ENCODE measurements around the gene ARID2. TPM values are rescaled to one million over a fixed set of nuclear protein-coding genes. Genes with fewer than 3 reads are reported as not detected.

Gene ARID2
- total and polyA plus RNA-seq, 8 donors = 29.2 to 42.6 (median 34.1) TPM

DNA sequence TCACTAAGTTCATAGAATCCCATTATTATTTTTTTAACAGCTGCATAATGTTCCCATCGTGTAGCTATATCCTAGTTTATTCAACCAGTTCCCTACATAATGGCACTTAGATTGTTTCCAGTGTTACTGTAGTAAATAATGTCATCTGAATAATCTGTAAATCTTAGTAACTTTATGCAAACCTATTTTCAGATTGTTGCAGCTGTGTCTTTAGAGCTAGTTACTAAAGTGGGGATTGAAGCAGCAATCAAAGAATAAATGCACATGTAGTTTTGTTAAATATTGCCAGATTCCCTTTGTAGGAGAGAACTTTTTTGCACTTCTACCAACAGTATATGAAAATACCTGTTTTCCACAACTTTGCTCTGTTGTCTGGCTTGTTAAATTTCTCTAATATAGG, 13.1 kb downstream of the ARID2 start:
- no peaks in the 10 kb centered on the region for H3K27me3 ChIP-seq
- ATAC-seq = no peak
- H3K4me1 ChIP-seq = peaks cover 0 to 8% of the 10 kb centered on the region in 2 donors
- no peak for DNase-seq
- H3K27ac ChIP-seq = no peak overlapping the region
- TF ChIP-seq, protein P1, sequence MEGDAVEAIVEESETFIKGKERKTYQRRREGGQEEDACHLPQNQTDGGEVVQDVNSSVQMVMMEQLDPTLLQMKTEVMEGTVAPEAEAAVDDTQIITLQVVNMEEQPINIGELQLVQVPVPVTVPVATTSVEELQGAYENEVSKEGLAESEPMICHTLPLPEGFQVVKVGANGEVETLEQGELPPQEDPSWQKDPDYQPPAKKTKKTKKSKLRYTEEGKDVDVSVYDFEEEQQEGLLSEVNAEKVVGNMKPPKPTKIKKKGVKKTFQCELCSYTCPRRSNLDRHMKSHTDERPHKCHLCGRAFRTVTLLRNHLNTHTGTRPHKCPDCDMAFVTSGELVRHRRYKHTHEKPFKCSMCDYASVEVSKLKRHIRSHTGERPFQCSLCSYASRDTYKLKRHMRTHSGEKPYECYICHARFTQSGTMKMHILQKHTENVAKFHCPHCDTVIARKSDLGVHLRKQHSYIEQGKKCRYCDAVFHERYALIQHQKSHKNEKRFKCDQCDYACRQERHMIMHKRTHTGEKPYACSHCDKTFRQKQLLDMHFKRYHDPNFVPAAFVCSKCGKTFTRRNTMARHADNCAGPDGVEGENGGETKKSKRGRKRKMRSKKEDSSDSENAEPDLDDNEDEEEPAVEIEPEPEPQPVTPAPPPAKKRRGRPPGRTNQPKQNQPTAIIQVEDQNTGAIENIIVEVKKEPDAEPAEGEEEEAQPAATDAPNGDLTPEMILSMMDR (IDR thresholded peaks at IDR 0.05) = no peak
- peaks cover 0 to 2% of the 10 kb centered on the region in 2 donors for H3K9me3 ChIP-seq
- H3K36me3 ChIP-seq = peaks cover 0 to 3% of the 10 kb centered on the region in 2 donors
- no peak overlapping the region for H3K4me3 ChIP-seq
- intact Hi-C loops (cut with DNase I) = no loop called here

DNA sequence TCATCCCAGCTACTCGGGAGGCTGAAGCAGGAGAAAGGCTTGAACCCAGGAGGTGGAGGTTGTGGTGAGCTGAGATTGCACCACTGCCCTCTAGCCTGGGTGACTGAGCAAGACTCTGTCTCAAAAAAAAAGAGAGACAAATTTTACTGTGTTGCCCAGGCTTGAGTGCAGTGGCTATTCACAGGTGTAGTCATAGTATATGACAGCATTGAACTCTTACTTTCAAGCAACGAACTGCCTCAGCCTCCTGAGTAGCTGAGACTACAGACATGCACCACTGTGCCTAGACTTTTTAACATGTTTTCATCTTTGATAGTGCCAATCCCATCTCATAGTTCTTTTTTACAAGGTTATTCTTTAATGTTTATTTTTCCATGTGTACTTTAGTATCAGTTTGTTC, 13.7 kb downstream of the ARID2 start:
- H3K27me3 ChIP-seq = no peaks in the 10 kb centered on the region
- intact Hi-C loops (cut with DNase I) = no loop called here
- H3K9me3 ChIP-seq = peaks cover 0 to 2% of the 10 kb centered on the region in 2 donors
- no peak for ATAC-seq
- TF ChIP-seq, protein P1 (IDR thresholded peaks at IDR 0.05) = no peak
- no peak overlapping the region for H3K4me3 ChIP-seq
- DNase-seq = no peak
- no peak overlapping the region for H3K27ac ChIP-seq
- H3K4me1 ChIP-seq = peaks cover 0 to 14% of the 10 kb centered on the region in 2 donors
- peaks cover 0 to 3% of the 10 kb centered on the region in 2 donors for H3K36me3 ChIP-seq

DNA sequence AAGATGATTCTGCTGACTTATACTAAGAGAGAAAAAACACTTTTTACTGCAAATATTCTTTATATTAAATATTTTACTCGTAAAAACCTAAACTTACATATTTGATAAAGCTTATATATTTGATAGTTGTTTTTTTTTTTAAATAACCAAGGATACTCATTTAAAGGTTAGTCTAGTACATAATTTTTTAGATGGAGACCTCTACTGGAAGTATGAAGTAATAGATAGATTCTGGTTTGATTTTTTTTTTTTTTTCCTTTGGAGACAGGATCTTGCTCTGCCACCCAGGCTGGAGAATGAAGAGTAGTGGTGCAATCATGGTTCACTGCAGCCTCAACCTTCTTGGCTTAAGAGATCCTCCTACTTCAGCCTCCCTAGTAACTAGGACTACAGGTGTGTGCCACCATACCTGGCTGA, 16.4 kb downstream of the ARID2 start:
- Histone ChIP-seq H3K4me1 (peaks cover 0 to 15% of the 10 kb centered on the region in 2 donors), H3K9me3 (peaks cover 0 to 2% of the 10 kb centered on the region in 2 donors), H3K4me3 (no peak overlapping the region), H3K36me3 (peaks cover 0 to 3% of the 10 kb centered on the region in 2 donors), H3K27me3 (no peaks in the 10 kb centered on the region), H3K27ac (no peak overlapping the region)
- DNase-seq (no peak), ATAC-seq (peak; percentile 74)
- intact Hi-C loops (cut with DNase I) = no loop called here
- TF ChIP-seq, protein P1 (IDR thresholded peaks at IDR 0.05) = no peak

DNA sequence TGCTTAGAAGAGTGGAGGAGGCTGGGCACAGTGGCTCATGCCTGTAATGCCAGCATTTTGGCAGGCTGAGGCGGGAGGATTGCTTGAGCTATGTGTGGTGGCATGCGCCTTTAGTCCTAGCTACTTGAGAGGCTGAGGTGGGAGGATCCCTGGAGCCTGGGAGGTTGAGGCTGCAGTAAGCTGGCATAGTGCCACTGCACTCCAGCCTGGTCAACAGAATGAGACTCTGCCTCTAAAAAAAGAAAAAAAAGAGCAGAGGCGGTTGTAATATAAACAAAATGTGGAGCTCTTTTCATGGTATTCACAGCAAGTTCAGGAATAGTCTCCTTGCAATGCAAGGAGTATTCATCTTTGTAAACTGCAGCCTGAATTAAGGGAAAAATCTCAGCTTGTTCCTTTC, 27.2 kb downstream of the ARID2 start:
- H3K4me3 ChIP-seq = no peak overlapping the region
- ATAC-seq (no peak), DNase-seq (no peak)
- no peaks in the 10 kb centered on the region for H3K4me1 ChIP-seq
- H3K27ac ChIP-seq = no peak overlapping the region
- no peaks in the 10 kb centered on the region for H3K27me3 ChIP-seq
- H3K36me3 ChIP-seq = peaks cover 0 to 14% of the 10 kb centered on the region in 2 donors
- TF ChIP-seq, protein P1 (IDR thresholded peaks at IDR 0.05) = no peak
- no peaks in the 10 kb centered on the region for H3K9me3 ChIP-seq
- intact Hi-C loops (cut with DNase I) = no loop called here

DNA sequence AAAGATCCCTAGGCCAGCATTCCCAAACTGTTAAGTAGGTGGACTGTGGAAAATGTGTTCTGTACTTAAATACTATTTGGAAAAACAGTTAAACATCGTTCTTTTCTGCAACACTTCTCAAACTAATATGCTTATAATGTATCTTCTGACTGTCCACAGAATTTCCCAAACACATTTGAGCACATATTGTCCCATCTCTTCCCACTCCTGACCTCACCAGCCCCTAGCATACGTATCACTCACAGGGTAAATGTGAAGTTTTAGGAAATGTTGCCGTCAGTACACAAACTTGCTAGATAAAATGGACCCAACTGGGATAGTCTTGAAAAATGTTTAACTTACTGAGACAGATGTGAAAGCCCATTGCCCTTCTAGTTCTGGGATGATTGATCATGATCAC, 27.7 kb downstream of the ARID2 start:
- Histone ChIP-seq H3K27me3 (no peaks in the 10 kb centered on the region), H3K9me3 (no peaks in the 10 kb centered on the region), H3K36me3 (peaks cover 0 to 14% of the 10 kb centered on the region in 2 donors), H3K27ac (no peak overlapping the region), H3K4me1 (no peaks in the 10 kb centered on the region), H3K4me3 (no peak overlapping the region)
- TF ChIP-seq, protein P1 (IDR thresholded peaks at IDR 0.05) = no peak
- intact Hi-C loops (cut with DNase I) = no loop called here
- ATAC-seq (no peak), DNase-seq (no peak)
